Calu3 (cell line): ENCODE measurements around the gene MED15. TPM values are rescaled to one million over a fixed set of nuclear protein-coding genes. Genes with fewer than 3 reads are reported as not detected.

Experiments used
- BruUV-seq: library from RNA; stranded (reverse); fragments of 400-500 nt; replicated peaks from 2 replicates; lab custom pipeline; 2021; lab: Mats Ljungman, UMichigan
- CTCF ChIA-PET: fragments of 300-600 bp; sonication (Branson Sonifier 250); formaldehyde crosslinking; loops from one replicate; lab custom pipeline; 2022; ENCODE audit warnings: antibody characterized with exemption; lab: Charles Lee
- DNase-seq: peaks from one replicate; pipeline ENCODE4 v3.0.0; 2022
- H3K27ac Mint-ChIP-seq: one replicate; pipeline ENCODE4 v1.8.0; 2022; ENCODE audit warnings: mixed read lengths; ENCODE audit not compliant: unreplicated experiment
- H3K27me3 Mint-ChIP-seq: one replicate; pipeline ENCODE4 v1.8.0; 2022; ENCODE audit warnings: mixed read lengths; ENCODE audit not compliant: unreplicated experiment
- H3K36me3 Mint-ChIP-seq: one replicate; pipeline ENCODE4 v1.8.0; 2022; ENCODE audit warnings: mild to moderate bottlenecking, moderate library complexity, mixed read lengths; ENCODE audit not compliant: insufficient read depth, unreplicated experiment
- H3K4me1 Mint-ChIP-seq: one replicate; pipeline ENCODE4 v1.8.0; 2022; ENCODE audit warnings: mild to moderate bottlenecking, low read depth, mixed read lengths; ENCODE audit not compliant: unreplicated experiment
- H3K4me3 Mint-ChIP-seq: one replicate; pipeline ENCODE4 v1.8.0; 2022; ENCODE audit warnings: mild to moderate bottlenecking, low read depth, moderate library complexity, mixed read lengths; ENCODE audit not compliant: unreplicated experiment
- H3K9me3 Mint-ChIP-seq: one replicate; pipeline ENCODE4 v1.8.0; 2022; ENCODE audit warnings: low read depth, mixed read lengths; ENCODE audit not compliant: unreplicated experiment
- intact Hi-C: fragments of 100-400 bp; cut with micrococcal nuclease; formaldehyde crosslinking; loops from one replicate; pipeline ENCODE4 v1.10.0; 2022; ENCODE audit not compliant: unreplicated experiment
- total RNA-seq: library from RNA; stranded (reverse); gene quantifications from 2 replicates; pipeline ENCODE4 v1.2.3, GENCODE V29; 2022
- TF ChIP-seq, protein P1 (sequence below): fragments of 200-600 bp; IDR thresholded peaks from one replicate; pipeline ENCODE4 v1.8.0; 2022; ENCODE audit warnings: antibody characterized with exemption; ENCODE audit not compliant: unreplicated experiment

The MED15 gene
- total RNA-seq, 1 experiment from 2014 or later, result 144 TPM

DNA sequence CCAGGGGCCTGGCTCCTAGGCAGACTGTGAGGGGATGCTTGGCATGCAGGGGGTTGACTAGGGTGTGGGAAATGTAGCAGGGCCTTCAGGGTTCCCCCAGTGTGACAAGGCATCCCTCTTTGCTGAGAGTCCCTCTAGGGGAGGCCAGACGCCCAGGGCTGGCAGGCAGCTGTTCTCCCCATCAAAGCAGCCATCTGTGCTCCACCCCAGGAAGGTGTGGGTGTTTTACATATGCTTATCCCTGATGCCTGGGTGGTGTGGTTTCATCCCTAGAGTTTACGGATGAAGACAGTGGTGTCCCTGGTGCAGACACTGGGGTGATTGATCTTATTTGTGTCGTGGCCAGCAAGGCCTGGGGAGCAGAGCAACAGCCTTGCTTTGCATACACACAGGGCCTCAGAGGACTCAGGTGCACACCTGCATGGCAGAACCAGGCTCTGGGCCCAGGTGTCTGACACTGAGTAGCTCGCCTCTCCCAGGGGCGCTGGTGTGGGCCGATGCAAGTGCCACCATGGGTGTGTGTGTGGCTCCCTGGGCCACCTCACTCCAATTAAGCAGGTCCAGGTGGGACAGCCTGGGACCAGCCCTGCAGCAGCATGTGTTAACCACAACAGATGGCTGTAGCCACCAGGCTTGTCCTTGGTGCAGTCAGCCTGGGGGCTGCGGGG, 74.2 kb downstream of the MED15 start:
- H3K27ac Mint-ChIP-seq, result no peak overlapping the region
- no peaks in the 10 kb centered on the region for H3K27me3 Mint-ChIP-seq
- no peaks in the 10 kb centered on the region for H3K4me1 Mint-ChIP-seq
- peaks cover 33% of the 10 kb centered on the region for H3K36me3 Mint-ChIP-seq
- intact Hi-C loops, result no loop called here
- no peak overlapping the region for H3K4me3 Mint-ChIP-seq
- TF ChIP-seq, protein P1, sequence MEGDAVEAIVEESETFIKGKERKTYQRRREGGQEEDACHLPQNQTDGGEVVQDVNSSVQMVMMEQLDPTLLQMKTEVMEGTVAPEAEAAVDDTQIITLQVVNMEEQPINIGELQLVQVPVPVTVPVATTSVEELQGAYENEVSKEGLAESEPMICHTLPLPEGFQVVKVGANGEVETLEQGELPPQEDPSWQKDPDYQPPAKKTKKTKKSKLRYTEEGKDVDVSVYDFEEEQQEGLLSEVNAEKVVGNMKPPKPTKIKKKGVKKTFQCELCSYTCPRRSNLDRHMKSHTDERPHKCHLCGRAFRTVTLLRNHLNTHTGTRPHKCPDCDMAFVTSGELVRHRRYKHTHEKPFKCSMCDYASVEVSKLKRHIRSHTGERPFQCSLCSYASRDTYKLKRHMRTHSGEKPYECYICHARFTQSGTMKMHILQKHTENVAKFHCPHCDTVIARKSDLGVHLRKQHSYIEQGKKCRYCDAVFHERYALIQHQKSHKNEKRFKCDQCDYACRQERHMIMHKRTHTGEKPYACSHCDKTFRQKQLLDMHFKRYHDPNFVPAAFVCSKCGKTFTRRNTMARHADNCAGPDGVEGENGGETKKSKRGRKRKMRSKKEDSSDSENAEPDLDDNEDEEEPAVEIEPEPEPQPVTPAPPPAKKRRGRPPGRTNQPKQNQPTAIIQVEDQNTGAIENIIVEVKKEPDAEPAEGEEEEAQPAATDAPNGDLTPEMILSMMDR, result no peak
- no TSS peak for BruUV-seq
- CTCF ChIA-PET, result no interaction called here
- H3K9me3 Mint-ChIP-seq, result no peaks in the 10 kb centered on the region
- no peak for DNase-seq

GRCh38 chr22:20582171-20582511, 74.7 kb downstream of the MED15 start:
- Mint-ChIP-seq H3K27ac (no peak overlapping the region), H3K36me3 (peaks cover 37% of the 10 kb centered on the region), H3K27me3 (no peaks in the 10 kb centered on the region), H3K4me3 (no peak overlapping the region), H3K4me1 (no peaks in the 10 kb centered on the region), H3K9me3 (no peaks in the 10 kb centered on the region)
- CTCF ChIA-PET, result no interaction called here
- no TSS peak for BruUV-seq
- no peak for DNase-seq
- intact Hi-C loops, result no loop called here
- TF ChIP-seq, protein P1, result no peak

DNA sequence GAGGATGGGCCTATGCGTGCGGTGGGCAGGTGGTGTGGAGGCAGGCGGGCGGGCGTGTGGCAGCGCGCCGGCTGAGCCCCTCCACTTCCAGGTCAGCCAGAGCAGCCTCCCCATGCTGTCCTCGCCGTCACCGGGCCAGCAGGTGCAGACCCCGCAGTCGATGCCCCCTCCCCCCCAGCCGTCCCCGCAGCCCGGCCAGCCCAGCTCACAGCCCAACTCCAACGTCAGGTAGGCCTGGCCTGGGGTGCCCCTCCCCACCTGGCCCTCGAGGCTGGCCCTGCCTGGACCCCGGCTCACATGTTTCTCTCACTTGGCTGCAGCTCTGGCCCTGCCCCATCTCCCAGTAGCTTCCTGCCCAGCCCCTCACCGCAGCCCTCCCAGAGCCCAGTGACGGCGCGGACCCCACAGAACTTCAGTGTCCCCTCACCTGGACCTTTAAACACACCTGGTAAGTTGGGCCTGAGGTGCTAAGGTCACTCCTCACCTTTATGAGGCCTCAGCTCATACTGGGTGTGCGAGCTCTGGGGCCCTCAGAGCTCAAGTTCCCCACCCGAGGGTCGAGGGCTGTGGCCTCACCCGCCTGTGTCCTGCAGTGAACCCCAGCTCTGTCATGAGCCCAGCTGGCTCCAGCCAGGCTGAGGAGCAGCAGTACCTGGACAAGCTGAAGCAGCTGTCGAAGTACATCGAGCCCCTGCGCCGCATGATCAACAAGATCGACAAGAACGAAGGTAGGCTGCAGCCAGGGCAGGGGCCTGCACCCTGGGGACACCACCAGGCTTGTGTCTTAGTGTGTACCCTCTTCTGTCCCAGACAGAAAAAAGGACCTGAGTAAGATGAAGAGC, 75.3 kb downstream of the MED15 start:
- CTCF ChIA-PET, result interaction anchor here (1.8 kb wide), 1 partner anchor 13 kb away, joined by 6 read pairs; no protein-coding TSS in a partner anchor
- peaks cover 33% of the 10 kb centered on the region for H3K36me3 Mint-ChIP-seq
- H3K27me3 Mint-ChIP-seq, result no peaks in the 10 kb centered on the region
- no peak overlapping the region for H3K27ac Mint-ChIP-seq
- TF ChIP-seq, protein P1, result no peak
- no peaks in the 10 kb centered on the region for H3K4me1 Mint-ChIP-seq
- no peaks in the 10 kb centered on the region for H3K9me3 Mint-ChIP-seq
- intact Hi-C loops, result no loop called here
- no peak for DNase-seq
- H3K4me3 Mint-ChIP-seq, result no peak overlapping the region
- no TSS peak for BruUV-seq

DNA sequence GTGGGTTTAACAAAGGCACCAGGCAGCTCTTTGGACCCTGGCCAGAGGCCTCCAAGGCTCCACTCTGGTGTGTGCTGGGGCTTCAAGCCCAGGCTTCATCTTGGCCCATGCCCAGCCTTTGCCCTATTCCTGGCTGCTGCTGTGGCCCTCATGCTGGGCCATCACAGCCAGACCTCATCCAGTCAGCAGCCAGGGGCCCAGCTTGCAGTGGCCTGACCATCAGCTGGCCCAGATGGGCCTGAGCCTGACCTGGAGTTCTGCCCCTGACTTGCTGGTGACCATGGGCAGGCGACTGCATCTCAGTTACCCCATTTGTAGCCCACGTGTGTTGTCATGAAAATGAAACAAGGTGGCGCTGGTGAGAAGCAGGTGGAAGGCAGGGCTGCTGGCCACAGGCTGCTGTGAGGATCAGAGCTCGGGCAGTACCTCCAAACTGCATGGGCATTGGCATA, 76.1 kb downstream of the MED15 start:
- intact Hi-C loops, result no loop called here
- no peaks in the 10 kb centered on the region for H3K4me1 Mint-ChIP-seq
- no peak for DNase-seq
- no peaks in the 10 kb centered on the region for H3K9me3 Mint-ChIP-seq
- no peak overlapping the region for H3K4me3 Mint-ChIP-seq
- TF ChIP-seq, protein P1, result no peak
- no peak overlapping the region for H3K27ac Mint-ChIP-seq
- no peaks in the 10 kb centered on the region for H3K27me3 Mint-ChIP-seq
- CTCF ChIA-PET, result interaction anchor here (1.8 kb wide), 1 partner anchor 14 kb away, joined by 6 read pairs; no protein-coding TSS in a partner anchor
- peaks cover 29% of the 10 kb centered on the region for H3K36me3 Mint-ChIP-seq
- no TSS peak for BruUV-seq
